Measurements from ENCODE around the gene MCRIP2. TPM values are rescaled to one million over a fixed set of nuclear protein-coding genes. Genes with fewer than 3 reads are reported as not detected.
A peak's percentile ranks its signal among the peaks of the same experiment; 100 is the strongest.

Gene MCRIP2
- total RNA-seq, 6 donors from 2014 or later = 34.9 to 85.7 (median 53.3) TPM

- Histone ChIP-seq H3K9me3 (no peaks in the 10 kb centered on the region), H3K27me3 (no peaks in the 10 kb centered on the region), H3K36me3 (peaks cover 24 to 52% (median 46%) of the 10 kb centered on the region in 4 donors), H3K4me3 (no peak overlapping the region), H3K27ac (no peak overlapping the region), H3K4me1 (peaks cover 25 to 39% (median 26%) of the 10 kb centered on the region in 4 donors)
- ATAC-seq (ENCODE audit: low FRiP score in 2 of 2) (no peak), DNase-seq (peak in 1 of 2 donors; percentile 83)
- TF ChIP-seq CTCF (IDR thresholded peaks at IDR 0.05) (no peak), POLR2A (IDR thresholded peaks at IDR 0.05) (no peak)
- 94 to 95% methylated on average over 27 to 49 of the region's 52 CpGs for WGBS, 2 donors
These were observed 29.1 kb downstream of the MCRIP2 start for GRCh38 chr16:670485-671352.

GRCh38 chr16:671353-672131, 29.9 kb downstream of the MCRIP2 start:
- TF ChIP-seq POLR2A (IDR thresholded peaks at IDR 0.05) (no peak), CTCF (IDR thresholded peaks at IDR 0.05) (no peak), POLR2AphosphoS5 (IDR thresholded peaks at IDR 0.05) (no peak), EP300 (IDR thresholded peaks at IDR 0.05) (no peak)
- Histone ChIP-seq H3K4me3 (no peak overlapping the region), H3K4me1 (peaks cover 28 to 47% (median 30%) of the 10 kb centered on the region in 4 donors), H3K36me3 (peaks cover 24 to 52% (median 46%) of the 10 kb centered on the region in 4 donors), H3K27ac (no peak overlapping the region), H3K9me3 (no peaks in the 10 kb centered on the region), H3K27me3 (no peaks in the 10 kb centered on the region)
- 91 to 97% methylated on average over 6 to 36 of the region's 40 CpGs for WGBS, 2 donors
- ATAC-seq (ENCODE audit: low FRiP score in 2 of 2) = no peak
- DNase-seq = peak in 1 of 2 donors; percentile 84

GRCh38 chr16:672371-672770, 30.7 kb downstream of the MCRIP2 start:
- TF ChIP-seq EP300 (IDR thresholded peaks at IDR 0.05) = no peak
- no peak for TF ChIP-seq CTCF (IDR thresholded peaks at IDR 0.05)
- TF ChIP-seq POLR2AphosphoS5 (IDR thresholded peaks at IDR 0.05) = no peak
- TF ChIP-seq POLR2A (IDR thresholded peaks at IDR 0.05) = no peak
- ATAC-seq (ENCODE audit: low FRiP score in 2 of 2) (no peak), DNase-seq (peak in 1 of 2 donors; percentile 84)
- Histone ChIP-seq H3K9me3 (no peaks in the 10 kb centered on the region), H3K36me3 (peaks cover 24 to 52% (median 46%) of the 10 kb centered on the region in 4 donors), H3K27me3 (no peaks in the 10 kb centered on the region), H3K4me1 (peaks cover 26 to 50% (median 28%) of the 10 kb centered on the region in 4 donors), H3K27ac (no peak overlapping the region), H3K4me3 (no peak overlapping the region)
- WGBS, 2 donors = 97 to 100% methylated on average over 2 to 13 of the region's 19 CpGs

- 95 to 99% methylated on average over 20 to 21 of the region's 21 CpGs for WGBS, 2 donors
- ATAC-seq (ENCODE audit: low FRiP score in 2 of 2) (no peak), DNase-seq (peak in 1 of 2 donors; percentile 82)
- Histone ChIP-seq H3K27me3 (no peaks in the 10 kb centered on the region), H3K27ac (no peak overlapping the region), H3K4me1 (peaks cover 22 to 46% (median 24%) of the 10 kb centered on the region in 4 donors), H3K36me3 (peaks cover 24 to 52% (median 46%) of the 10 kb centered on the region in 4 donors), H3K9me3 (no peaks in the 10 kb centered on the region), H3K4me3 (no peak overlapping the region)
- TF ChIP-seq CTCF (IDR thresholded peaks at IDR 0.05) (no peak), EP300 (IDR thresholded peaks at IDR 0.05) (no peak), POLR2A (IDR thresholded peaks at IDR 0.05) (no peak), POLR2AphosphoS5 (IDR thresholded peaks at IDR 0.05) (no peak)
These were observed 31.2 kb downstream of the MCRIP2 start for GRCh38 chr16:672851-673250.

Data from upper lobe of left lung (tissue), 6 donors.